ENCODE measurements around the gene ANO7.

Gene ANO7
- total RNA-seq: 0.48 to 0.56 reads per million in 2 experiments

GRCh38 chr2:241188361-241189092 lies at the start of gene ANO7:
ANO7 (plus strand) TSS chr2:241188677; CDS start chr2:241190064, 1,387 bp downstream.
- no peak for DNase-seq (ENCODE audit: low read depth)

GRCh38 chr2:241139531-241140444 lies 48.7 kb upstream of the ANO7 start:
- no peak for DNase-seq (ENCODE audit: low read depth)

DNA sequence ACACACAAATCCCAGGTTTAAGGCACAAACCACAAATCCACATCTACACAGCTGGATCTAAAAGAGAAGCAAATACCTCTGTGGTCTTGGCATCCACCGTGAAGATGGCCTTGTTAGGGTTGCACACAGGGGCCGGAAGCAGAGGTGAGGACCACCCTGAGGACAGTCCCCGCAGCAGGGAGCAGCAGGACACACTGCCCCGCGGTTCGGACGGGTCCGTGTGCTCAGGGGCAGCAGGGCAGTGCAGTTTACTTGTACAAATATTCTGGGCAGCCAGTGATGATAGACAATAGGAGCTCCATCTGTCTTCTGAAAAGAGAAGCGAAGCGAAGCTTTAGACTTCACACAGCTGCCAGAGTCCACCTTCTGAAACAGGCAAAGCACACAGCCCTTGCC lies 48.0 kb upstream of the ANO7 start:
- no peak for DNase-seq (ENCODE audit: low read depth)

GRCh38 chr2:241141214-241141770 lies 47.2 kb upstream of the ANO7 start:
- no peak for DNase-seq (ENCODE audit: low read depth)

GRCh38 chr2:241142063-241142462 lies 46.4 kb upstream of the ANO7 start:
- no peak for DNase-seq (ENCODE audit: low read depth)

DNA sequence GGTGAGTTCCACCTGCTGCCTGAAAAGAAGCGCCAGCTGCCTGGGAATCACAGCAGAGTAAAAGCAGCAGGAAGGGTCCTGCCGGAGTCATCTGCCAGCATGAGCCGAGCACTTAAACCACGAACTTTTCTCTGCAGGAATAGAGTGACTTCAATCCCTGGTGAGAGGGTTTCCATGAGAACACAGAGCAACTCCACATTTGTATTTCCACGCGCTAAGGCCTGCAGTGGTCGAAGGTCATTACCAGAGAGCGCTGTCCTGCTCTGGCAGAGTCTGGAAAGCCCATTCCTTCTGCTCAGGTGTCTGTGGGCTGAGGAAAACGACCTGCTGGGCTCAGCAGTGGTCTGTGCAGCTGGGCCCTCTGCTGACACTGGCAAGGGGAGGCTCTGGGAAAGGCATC lies 45.9 kb upstream of the ANO7 start:
- no peak for DNase-seq (ENCODE audit: low read depth)

DNA sequence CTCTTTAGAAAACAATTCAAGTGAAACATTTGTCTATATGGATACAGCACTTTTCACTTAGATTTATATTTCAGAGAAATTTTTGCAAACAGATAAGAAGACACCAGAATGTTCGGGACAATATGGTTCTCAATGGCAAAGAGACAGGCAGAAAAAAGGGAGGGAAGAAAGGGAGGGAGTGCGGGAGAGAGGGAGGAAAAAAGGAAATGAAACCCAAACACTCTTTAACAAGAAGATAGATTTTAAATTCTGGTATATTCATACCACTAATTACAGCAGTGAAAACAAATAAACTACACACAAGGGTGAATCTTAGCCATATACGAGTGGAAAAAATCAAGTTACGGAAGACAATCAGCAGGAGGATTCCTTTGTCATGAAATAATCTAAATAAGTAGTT lies 42.2 kb upstream of the ANO7 start:
- no peak for DNase-seq (ENCODE audit: low read depth)

- DNase-seq (ENCODE audit: low read depth): no peak
These were observed 41.1 kb upstream of the ANO7 start for GRCh38 chr2:241147336-241147735.

- no peak for DNase-seq (ENCODE audit: low read depth)
These were observed 40.2 kb upstream of the ANO7 start for GRCh38 chr2:241148239-241148638.

GRCh38 chr2:241148891-241149674 lies 39.4 kb upstream of the ANO7 start, which contains the start of gene PASK:
PASK (minus strand) TSS chr2:241149472; CDS start chr2:241143032, 6,440 bp downstream.
- peak; percentile 91 for DNase-seq (ENCODE audit: low read depth)

DNA sequence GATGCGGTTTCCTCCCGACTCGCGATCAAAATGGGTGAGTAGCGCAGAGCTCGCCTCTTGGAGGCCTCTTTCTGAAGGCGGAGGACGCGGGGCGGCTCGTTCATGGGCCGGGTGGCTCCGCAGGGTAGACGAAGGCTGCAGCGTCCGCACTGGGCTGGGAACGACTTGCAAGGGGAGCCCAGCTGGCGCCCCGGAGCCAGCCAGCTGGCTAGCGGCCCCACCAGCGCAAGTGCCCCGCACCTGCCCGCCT lies 38.9 kb upstream of the ANO7 start:
- no peak for DNase-seq (ENCODE audit: low read depth)

- DNase-seq (ENCODE audit: low read depth): peak; percentile 95
These were observed 38.4 kb upstream of the ANO7 start, which contains the start of gene PPP1R7 for GRCh38 chr2:241149925-241150659. PPP1R7 (plus strand) TSS chr2:241150467; CDS start chr2:241150496, 29 bp downstream.

GRCh38 chr2:241150660-241151530 lies 37.6 kb upstream of the ANO7 start:
- no peak for DNase-seq (ENCODE audit: low read depth)

DNA sequence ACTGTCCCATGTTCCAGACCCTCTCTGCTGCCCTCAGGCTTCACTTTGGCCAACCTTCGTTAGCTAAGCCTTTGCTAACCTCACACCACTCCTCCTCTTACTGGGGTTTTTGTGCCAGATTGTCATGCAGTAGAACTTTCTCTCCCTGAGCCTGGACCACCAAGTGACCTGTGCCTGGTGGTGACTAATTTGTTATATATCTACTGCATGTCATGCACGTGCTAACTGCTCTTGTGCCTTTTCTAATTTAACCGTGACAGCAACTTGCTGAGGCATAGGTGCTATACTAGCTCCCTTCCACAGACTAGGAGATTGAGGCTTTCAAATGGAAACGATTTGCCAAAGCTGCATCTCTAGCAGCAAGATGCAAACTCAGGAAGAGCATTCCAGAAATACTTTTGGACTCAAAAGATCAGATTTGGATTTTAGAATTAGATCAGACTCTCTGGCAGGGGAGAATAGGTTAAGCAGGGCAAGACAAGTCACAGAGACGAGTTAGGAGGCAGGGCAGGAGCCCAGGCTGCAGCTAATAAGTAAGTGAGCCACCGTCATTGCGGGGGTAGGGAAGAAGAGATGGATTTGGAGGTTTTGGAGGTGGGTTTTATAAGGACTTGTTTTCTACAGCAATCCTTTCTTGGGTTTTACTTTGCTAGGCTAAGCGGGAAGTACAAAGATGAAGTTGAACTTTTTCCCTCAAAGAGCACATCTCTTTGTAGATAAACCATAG lies 36.4 kb upstream of the ANO7 start:
- DNase-seq (ENCODE audit: low read depth): no peak

DNA sequence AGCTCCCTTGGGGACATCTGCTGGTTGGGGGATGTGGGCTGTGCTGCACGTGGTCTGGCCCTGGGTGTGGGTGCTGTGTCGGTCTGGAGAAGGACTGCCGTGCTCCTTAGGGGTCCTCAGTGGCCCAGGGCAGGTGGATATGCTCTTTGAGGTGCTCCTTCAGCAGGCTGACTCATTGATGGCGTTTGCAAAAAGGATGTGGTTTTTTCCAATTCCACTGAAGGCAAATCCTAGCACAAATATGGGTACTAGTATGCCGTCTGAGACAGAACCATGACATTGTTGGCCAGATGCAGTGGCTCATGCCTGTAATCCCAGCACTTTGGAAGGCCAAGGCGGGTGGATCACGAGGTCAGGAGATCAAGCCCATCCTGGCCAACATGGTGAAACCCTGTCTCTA lies 34.9 kb upstream of the ANO7 start:
- DNase-seq (ENCODE audit: low read depth): no peak

DNA sequence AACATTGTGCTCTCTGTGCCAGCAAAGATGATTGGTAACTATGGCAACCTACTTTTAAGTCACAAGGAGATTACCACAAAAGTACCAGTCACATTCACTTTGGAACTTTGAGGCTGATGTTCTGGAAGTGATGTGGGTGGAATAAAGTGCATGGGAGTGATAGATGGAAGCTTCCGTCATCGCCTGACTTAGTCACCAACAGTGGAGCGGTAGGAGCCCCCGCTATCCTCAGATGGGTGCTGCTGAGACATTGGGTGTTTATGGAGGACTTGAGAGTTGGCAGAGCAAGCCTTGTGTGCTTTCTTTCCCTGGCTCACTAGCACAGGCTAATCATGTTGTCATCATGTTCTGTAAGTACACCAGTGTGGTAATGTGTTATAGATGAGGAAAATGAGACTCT lies 33.6 kb upstream of the ANO7 start:
- DNase-seq (ENCODE audit: low read depth): no peak

DNA sequence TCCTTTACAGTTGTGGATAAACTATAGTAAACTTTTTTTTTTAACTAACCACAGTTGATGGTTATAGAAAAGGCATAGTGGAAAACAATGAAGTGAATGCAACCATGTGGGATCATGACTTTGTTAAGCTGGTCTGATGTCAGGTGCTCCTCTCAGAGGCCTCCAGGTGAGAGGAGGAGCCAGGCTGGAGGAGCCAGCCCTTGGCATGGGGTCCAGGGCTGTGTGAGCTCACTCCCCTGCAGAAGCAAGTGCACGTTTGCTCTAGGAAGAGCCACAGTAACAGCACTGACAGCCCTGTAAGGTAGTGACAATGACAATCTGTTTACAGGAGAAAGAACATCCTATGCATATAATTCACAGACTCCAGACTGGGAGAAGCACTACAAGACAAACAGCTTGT lies 32.5 kb upstream of the ANO7 start:
- DNase-seq (ENCODE audit: low read depth): no peak

DNA sequence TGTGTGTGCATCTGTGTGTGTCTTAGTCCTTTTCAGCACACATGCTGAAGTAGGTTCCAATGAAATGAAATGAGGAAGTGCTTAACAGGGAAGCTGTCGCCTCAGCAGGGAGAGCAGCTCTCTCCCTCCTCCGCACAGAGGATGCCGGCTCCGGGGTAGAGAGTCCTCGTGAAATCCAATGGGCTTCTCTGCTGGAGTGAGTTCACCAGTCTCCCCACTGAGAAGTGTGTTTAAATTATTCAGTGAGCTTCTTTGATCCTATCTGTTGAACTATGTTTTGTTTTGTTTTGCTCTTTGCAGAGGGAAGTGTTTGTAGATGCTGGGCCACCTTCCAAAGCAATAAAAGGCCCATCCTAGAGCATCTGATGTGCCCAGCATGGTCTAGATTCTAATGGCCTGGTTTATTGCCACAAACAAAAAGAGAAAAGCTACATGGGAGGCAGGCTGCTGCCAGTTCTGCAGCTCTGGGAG lies 31.5 kb upstream of the ANO7 start:
- no peak for DNase-seq (ENCODE audit: low read depth)

DNA sequence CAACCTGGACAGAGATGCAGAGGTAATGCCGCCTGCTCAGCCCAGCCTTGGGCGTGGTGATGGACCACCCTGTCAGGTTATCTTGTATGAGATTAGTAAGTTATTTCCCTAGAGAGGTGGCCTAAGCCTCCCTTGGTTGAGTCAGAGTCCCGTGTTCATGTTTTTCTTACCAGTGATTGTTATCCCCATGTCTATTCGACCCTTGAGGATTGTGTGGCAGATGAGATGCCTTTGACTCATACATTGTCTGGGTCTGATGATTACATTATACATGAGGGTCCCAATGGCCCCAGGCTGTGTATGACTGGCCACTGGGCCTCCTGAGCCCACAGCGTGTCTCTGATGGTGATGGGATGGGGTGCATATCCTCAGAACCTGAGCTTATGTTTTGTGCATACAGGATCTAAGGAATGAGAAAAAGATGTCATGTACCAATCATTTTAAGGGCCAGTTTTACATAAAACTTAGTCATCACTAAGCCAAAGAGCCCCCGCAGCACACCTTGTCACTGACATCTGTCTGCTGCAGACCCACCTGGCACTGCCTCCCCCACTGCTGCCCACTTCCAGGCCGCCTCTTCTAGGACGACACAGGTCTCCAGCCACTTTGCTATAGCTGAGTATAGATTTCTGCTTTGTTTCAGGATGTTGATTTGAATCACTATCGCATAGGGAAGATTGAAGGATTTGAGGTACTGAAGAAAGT lies 30.5 kb upstream of the ANO7 start:
- DNase-seq (ENCODE audit: low read depth): no peak
